ENCODE results near the gene CCDC88C. TPM values are rescaled to one million over a fixed set of nuclear protein-coding genes. Genes with fewer than 3 reads are reported as not detected.

The CCDC88C gene
- polyA plus RNA-seq, 3 donors = 4.7 to 7.6 (median 5.8) TPM

DNA sequence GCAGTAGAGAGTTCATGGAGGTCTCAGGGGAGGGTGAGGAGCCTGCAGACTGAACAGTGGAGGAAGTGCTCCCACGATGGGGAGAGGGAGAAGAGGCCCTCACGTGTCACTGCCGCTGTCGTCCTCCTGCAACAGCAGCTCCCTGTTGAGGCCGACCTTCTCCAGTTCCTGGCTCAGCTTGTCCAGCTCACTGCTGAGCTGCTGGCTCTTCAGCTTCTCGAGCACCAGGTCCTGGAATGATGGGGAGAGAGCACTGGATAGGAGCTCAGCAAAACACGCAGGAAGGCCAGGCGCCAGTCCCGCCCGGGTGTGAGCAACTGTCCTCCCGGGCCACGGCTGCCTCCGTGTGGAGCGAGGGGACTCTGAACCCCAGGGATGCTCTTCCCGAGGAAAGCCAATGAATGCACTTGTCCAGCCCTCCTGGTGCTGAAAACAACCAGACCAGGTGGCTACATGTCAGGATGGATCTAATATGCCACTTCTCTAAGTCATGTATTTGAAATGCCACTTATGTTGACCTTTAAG is 107.8 kb downstream of the CCDC88C start:
- WGBS, 3 donors = 74 to 84% (median 80%) methylated on average over 15 of the region's 15 CpGs

GRCh38 chr14:91308337-91308736 is 109.3 kb downstream of the CCDC88C start:
- no peak overlapping the region for H3K27ac ChIP-seq (ENCODE audit: low read depth, low read length)
- 96 to 98% (median 96%) methylated on average over 8 of the region's 8 CpGs for WGBS, 3 donors

More for the DNA sequence above, 107.8 kb downstream of the CCDC88C start:
- no peak overlapping the region for H3K27ac ChIP-seq (ENCODE audit: low read depth, low read length)

DNA sequence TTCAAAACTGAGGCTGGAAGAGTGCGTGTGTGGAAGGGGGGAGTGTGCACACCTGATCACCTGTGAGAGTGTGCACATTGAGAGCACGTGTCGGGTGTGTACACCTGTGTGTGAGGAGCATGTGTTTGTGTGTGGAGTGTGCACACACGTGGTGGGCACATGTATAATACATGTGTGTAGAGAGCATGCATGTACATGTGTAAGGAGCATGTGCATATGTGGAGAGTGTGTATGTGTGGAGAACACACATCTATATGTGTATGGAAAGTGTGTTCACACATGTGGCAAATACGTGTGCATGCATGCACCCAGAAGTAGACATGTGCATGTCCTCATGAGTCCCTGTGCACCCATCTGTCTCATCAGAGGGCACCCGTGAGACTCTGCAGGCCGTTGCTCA is 110.0 kb downstream of the CCDC88C start:
- H3K27ac ChIP-seq (ENCODE audit: low read depth, low read length) = no peak overlapping the region
- 93 to 94% (median 94%) methylated on average over 7 of the region's 7 CpGs for WGBS, 3 donors

DNA sequence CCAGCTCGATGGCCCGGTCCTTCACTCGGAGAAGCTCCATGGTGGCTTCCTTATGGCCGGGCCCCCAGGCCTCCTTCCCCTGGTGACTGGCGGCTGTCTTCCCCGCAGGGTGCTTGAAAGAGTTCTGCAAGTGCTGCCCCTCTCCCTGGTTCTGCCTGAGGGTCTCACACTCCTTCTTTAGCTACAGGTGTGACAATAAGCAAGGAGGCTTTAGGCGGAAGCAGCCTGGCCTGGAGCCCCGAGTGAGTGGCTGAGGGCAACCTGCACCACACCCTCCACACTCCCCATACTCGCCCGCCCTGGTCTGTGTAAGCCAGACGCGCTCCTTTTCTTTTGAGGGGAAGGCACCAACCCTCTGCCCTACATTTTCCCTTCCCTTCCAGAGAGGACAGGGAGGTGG is 110.6 kb downstream of the CCDC88C start:
- 95 to 99% (median 96%) methylated on average over 12 of the region's 12 CpGs for WGBS, 3 donors
- no peak overlapping the region for H3K27ac ChIP-seq (ENCODE audit: low read depth, low read length)

DNA sequence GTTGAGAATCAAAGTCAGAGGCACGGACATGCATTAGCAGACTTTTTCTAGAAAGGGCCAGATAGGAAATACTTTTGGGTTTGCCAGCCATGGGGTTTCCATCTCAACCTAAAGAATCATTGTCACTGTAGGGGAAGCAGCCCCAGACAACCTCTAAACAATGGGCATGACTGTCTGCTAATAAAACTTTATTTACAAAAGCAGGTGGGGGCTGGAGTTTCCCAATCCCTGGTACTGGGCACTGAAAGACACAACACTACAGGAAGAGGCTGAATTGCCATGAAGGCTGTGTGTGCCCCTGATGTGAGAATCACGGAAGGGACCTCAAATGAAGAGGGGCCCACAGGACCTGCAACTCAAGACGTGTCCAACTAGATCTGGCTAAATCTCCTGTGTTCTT is 111.1 kb downstream of the CCDC88C start:
- H3K27ac ChIP-seq (ENCODE audit: low read depth, low read length) = no peak overlapping the region
- 95 to 100% (median 95%) methylated on average over 3 of the region's 3 CpGs for WGBS, 3 donors

GRCh38 chr14:91305650-91306431 is 111.8 kb downstream of the CCDC88C start:
- 75 to 93% (median 91%) methylated on average over 10 of the region's 10 CpGs for WGBS, 3 donors
- H3K27ac ChIP-seq (ENCODE audit: low read depth, low read length) = no peak overlapping the region

- 81 to 91% (median 83%) methylated on average over 18 of the region's 18 CpGs for WGBS, 3 donors
- H3K27ac ChIP-seq (ENCODE audit: low read depth, low read length) = no peak overlapping the region
Observed at GRCh38 chr14:91303924-91304229, 113.7 kb downstream of the CCDC88C start.

DNA sequence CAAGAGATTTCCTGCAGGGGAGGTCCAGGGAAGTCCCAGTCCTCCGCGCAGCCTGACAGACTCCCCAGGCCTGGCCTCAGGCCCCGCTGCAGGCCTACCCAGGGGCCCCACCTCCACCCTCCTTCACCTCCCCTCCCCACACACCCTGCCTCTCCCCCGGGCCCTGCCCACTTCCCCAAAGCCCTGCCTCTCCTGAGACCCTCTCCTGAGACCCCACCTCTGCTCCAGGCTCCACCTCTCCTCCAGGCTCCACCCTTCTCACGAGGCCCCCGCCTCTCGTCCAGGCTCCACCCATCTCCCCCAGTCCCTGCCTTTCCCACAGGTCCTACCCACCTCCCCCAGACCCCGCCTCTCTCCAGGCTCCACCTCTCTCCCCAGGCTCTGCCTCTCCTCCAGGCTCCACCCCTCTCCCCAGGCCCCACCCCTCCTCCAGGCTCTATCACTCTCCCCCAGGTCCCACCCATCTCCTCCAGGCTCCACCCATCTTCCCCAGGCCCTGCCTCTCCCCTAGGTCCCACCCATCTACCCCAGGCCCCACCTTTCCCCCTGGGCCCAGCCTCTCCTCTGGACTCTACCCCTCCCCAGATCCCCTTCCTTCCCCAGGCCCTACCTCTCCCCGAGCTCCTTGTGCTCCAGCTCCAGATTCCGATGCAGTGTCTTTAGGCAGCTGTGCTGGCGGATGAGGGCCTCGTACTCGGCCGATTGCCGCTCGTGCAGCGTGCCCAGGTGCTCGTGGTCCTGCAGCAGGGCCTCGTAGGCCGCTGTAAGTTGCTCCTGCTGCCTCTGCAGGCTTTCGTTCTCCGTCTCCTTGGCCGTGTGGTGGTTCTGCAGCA is 114.3 kb downstream of the CCDC88C start:
- WGBS, 3 donors = 54 to 80% (median 63%) methylated on average over 23 of the region's 23 CpGs
- no peak overlapping the region for H3K27ac ChIP-seq (ENCODE audit: low read depth, low read length)

DNA sequence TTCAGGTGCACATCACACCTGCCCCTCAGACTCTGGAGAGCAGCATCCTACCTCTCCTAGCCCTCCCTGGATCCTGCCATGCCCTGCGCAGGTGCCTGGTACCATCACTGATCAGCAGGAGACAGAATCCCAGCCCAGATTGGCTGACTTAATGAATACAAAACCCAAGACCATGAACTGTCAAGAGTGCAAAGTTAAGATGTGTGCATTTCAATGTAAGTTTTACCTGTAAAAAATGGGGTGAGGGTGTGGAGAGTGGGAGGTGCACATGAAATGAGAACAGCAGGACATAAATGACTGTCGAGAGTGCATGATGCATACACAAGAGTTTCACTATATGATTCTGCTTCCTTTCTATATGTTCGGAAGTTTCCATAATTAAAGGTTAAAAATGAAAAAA is 115.2 kb downstream of the CCDC88C start:
- no peak overlapping the region for H3K27ac ChIP-seq (ENCODE audit: low read depth, low read length)
- WGBS, 3 donors = 82 to 96% (median 82%) methylated on average over 3 of the region's 3 CpGs

DNA sequence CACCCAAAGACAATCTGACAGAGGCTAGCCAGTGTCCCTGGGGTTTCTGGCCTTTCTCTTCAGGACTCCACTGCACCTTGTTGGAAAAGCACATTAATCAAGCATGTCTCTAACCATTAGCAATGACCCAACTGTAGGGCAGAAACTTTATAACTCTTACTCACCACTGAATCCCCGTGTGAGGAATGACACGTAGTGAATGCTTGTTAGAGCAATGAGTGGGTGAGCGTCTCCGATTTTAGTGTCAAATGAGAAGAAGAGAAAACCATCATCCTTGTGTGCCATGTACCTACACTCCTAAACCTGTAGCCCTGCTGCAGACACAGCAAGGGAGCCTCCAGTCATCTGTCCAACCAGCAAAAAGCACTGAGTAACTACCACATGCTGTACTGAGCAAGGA is 116.7 kb downstream of the CCDC88C start:
- 85 to 94% (median 91%) methylated on average over 4 of the region's 4 CpGs for WGBS, 3 donors

GRCh38 chr14:91300283-91300895 is 117.2 kb downstream of the CCDC88C start:
- WGBS, 3 donors = 87 to 89% (median 88%) methylated on average over 10 of the region's 10 CpGs
- H3K27ac ChIP-seq (ENCODE audit: low read depth, low read length) = no peak overlapping the region

More for the DNA sequence above, 116.7 kb downstream of the CCDC88C start:
- no peak overlapping the region for H3K27ac ChIP-seq (ENCODE audit: low read depth, low read length)

- no peak overlapping the region for H3K27ac ChIP-seq (ENCODE audit: low read depth, low read length)
- 90 to 94% (median 91%) methylated on average over 31 of the region's 31 CpGs for WGBS, 3 donors
Observed at GRCh38 chr14:91299121-91300115, 118.2 kb downstream of the CCDC88C start.

DNA sequence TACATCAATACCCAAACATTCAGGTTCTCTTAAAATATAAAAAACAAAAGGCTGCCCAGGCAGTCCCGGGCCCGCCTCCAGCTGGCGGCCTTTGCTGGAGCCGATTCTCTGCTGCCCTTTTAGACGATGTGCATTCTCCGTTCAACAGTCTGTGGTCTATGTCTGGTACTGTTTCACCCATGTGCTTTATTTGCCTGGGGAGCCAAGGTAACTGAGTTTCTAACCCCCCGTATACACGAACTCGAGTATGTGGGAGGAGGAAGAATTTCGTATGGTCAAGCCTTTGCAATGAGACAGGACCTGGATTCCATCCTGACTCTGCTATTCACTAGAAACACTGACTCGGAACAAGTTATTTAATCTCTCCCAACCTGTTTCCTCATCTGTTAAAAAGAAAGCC is 119.0 kb downstream of the CCDC88C start:
- 61 to 76% (median 61%) methylated on average over 11 of the region's 11 CpGs for WGBS, 3 donors
- H3K27ac ChIP-seq (ENCODE audit: low read depth, low read length) = no peak overlapping the region

GRCh38 chr14:91297081-91297711 is 120.4 kb downstream of the CCDC88C start:
- 89 to 93% (median 89%) methylated on average over 16 of the region's 16 CpGs for WGBS, 3 donors

GRCh38 chr14:91295851-91296796 is 121.5 kb downstream of the CCDC88C start:
- WGBS, 3 donors = 92 to 95% (median 93%) methylated on average over 23 of the region's 23 CpGs
- no peak overlapping the region for H3K27ac ChIP-seq (ENCODE audit: low read depth, low read length)

More at GRCh38 chr14:91297081-91297711, 120.4 kb downstream of the CCDC88C start:
- no peak overlapping the region for H3K27ac ChIP-seq (ENCODE audit: low read depth, low read length)

DNA sequence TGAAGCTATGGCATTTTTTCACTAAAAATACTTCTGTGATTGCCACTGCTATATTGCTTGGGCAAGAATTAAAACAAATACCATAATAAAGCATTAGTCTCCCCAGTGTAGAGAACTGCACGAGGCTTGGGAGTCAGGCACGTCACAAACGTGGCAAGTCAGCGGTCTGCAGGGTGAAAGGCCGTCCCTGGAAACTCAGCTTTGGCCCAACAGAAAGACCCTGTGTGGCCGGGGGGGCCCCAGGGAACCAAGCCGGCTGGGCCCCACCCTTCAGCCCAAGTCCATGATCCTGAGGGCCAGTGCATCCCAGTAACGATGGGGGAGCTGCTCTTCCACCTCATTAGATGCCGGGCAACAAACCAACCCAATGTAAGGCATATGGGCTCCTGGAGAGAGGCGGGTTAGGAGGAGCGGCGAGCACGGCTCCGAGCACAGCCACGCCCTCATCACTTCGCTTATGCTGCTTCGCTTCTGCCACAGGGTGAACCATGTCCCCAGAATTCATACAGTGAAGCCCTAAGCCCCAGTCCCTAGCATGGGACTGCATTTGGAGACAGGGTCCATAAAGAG is 122.3 kb downstream of the CCDC88C start:
- no peak overlapping the region for H3K27ac ChIP-seq (ENCODE audit: low read depth, low read length)
- WGBS, 3 donors = 96 to 97% (median 96%) methylated on average over 17 of the region's 17 CpGs

Measured in adipose tissue (tissue), 3 donors.